NCI-H1694 (cell line): Measurements from ENCODE around the gene CCDC178.

Experiments used
- DNase-seq: peaks from one replicate; lab custom pipeline; 2025; lab: John Stamatoyannopoulos, UW

Gene CCDC178

DNA sequence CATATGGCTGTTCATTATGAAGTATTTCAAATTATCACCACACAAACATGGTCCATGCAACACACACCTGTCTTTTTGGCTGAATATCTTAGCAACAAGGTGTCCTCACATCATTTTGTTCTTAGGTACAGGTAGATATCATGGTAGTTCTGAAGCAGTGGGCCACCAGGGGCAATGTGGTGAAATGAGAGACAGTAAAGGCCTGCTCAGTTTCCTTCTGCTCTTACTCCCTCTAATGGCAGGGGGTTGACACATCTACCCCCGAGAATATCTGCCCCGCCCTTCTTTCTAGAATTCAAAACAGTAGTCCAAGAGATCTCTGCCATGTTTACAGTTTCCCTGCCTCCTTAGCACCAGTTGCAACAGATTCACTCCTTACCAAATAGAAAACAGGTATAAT, 520.7 kb downstream of the CCDC178 start:
- peak; percentile 51 for DNase-seq

DNA sequence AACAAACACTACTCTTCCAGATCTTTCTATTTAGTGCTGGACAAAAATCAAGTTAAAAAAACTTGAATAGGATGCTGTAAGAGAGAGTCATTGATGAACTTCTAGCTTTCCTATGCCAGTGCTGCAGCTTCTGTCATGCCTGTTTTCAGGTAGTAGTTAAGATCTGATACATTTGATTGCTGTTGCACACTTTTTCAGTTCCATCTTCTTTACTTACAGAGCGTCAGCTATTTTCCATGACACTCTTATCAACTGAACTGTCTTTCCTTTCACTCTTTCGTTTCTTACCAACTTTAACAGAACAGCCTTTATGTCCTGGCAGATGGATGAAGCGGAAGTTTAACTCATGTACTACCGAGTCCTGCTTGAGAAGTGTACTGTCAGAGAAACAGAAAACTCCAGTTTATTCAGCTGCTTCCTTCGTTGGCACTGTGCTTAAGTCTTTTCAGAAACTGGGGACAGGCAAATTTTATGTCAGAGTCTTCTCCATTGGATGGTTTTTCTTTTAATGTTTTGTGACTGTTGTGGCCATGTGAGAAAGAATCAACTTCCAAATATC, 521.8 kb downstream of the CCDC178 start:
- no peak for DNase-seq

DNA sequence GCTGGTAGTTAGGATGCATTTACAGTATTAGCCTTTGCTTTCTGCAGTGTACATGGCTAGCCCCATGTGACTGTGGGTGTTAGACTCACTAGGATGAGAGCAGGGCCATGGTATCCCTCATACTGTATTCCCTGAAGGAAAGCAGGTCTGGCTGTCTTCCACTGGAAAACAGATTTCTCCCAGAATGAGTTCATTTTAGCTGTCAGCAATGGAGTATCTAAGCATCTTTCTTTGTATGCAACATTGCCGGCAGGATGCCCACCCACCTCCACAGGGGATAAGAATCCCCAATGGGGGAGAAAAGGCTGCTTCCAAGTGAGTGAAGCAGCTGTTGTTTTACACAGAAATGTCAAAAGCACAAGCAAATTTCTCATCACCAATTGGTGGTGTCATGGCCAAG, 525.0 kb downstream of the CCDC178 start:
- no peak for DNase-seq

DNA sequence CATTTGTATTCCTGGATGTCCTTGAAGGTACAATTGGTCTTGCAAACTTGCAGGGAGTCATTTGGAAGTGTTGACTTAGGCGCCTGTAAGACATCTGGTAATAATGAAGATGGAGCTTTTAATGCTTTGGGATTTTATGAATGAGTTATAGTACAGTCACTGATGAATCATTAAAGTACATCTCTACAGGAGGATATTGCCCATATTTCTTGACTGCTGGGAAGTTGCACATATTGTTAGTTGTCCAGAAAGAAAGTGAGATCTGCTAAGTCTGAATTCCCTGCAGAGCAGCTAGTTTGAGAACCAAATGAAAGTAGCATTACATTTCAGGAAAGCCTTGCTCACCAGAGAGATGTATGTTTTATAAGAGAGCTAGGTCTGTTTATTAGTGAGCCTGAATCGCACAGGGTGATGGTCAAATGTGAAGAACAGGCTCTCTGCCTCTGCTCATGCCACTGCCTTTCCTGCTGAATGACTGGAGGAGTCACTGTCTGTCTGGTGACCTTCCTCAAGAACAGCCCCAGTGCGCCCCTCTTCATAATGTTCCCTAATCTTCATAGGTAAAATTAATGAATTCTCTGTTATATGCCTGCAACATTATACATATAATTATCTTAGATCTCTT, 528.7 kb downstream of the CCDC178 start:
- DNase-seq: no peak

DNA sequence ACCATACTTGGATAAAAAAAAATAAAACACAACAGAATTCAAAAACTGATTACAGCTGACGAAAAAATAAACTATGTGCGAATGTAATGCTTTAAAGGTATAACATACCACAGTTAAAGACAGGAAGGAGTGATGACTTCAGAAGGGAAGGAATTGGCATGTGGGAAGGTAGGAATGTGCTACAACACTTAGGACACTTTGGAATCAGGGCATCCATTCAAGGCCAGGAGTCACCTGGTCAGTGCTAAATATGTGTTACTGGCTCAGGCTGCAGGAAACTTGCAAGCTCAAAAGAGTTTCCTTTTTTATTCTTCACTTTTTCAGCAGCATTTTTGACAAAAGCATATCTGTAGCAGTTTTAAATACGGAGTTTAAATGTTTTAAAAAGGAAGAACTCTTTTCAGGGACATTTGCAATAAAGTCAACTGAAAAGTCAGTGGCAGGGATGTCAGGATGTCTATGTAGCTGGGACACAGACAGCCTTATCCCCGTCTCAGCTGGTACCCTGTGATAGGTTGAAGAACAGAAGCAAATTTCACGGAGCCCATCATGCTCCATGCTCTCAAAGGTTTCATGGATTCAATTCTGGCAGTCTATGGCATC, 529.7 kb downstream of the CCDC178 start:
- no peak for DNase-seq

DNA sequence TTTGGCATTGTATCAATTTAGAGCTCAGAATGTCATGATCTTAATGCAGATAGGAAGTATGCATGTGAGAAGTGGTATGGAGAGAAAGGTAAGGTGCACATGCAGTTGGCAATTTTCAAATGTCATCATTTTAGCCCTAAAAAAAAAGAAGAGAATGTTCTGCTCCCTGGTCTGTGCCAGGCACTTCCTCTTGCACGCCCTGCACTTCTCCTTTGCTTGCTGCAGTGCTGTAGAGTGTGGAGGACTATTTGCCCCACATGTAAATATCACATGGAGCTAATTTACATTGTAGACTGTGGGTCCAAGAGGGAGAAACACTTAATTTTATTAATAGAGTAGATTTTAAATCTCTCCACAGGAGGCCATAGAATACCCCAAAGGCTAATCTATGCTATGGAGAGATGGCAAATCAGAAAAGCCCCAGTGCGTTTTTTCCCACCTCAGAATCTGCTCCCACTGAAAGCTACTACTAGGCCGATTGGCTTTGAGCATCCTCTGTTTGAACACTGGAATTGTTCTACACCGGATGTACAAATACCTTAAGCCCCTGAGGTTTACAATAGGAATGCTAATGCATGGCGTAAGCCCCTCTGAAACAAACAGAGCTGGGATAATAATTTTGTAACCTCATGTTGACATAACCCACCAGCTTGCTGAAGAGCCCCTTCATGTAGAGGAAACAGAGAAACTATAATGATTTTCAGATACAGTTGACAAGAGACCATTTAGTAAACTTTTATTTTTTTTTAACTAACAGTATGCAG, 530.5 kb downstream of the CCDC178 start:
- DNase-seq: no peak

DNA sequence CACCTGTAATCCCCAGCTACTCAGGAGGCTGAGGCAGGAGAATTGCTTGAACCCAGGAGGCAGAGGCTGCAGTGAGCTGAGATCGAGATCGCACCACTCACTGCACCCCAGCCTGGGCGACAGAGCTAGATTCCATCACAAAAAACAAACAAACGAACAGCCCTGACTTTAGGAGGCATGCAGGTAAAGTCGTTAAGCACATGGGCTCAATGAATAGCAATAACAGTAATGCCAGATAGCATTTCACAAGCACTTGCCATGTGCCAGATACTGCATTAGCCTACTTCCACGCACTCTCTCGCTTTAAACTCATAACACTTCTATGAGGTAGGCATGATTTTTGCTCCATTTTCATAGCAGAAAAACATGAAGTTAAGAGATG, 532.1 kb downstream of the CCDC178 start:
- no peak for DNase-seq

DNA sequence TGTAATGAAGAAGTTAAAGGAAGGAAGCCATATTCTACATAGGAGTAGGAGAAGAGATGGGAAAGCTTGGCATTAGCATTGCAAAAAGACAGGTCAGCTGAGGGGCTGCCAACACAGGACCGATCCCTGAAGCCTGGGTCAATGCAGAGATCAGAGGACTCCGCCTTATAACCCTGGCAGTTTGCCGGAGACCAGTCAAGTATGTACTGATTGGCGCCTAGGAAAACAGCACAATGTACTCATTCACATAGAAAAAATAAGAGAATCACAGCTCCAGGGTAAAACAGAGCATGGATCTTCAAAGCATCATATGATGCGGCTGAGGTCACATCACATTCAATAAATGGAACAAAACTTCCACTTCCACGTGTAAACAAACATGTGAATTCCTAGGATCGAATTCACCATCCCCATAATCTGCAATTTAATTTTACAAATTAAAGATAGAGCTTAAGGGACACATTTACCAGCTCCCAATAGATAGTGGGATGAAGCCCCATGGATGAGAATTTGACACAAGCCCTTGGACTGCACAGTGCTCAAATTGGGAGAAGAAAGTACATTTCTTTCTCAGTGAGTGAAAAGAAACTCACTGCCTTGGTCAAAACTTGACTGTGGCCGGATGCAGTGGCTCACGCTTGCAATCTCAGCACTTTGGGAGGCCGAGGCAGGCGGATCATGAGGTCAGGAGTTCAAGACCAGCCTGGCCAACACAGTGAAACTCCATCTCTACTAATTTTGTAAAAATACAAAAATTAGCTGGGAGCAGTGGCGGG, 532.7 kb downstream of the CCDC178 start:
- no peak for DNase-seq

DNA sequence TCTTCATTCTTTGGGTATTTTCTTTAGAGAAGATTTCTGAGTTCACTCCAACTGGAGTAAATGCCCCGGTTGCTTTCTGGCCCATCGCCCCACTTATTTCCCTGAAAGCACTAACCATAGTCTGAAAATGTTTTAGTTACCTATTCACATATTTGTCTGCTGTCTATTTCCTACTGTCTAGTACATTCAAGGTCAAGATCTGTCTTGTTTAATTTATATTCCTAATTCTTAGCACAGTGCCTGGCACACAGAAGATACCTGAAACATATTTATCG, 533.3 kb downstream of the CCDC178 start:
- no peak for DNase-seq

DNA sequence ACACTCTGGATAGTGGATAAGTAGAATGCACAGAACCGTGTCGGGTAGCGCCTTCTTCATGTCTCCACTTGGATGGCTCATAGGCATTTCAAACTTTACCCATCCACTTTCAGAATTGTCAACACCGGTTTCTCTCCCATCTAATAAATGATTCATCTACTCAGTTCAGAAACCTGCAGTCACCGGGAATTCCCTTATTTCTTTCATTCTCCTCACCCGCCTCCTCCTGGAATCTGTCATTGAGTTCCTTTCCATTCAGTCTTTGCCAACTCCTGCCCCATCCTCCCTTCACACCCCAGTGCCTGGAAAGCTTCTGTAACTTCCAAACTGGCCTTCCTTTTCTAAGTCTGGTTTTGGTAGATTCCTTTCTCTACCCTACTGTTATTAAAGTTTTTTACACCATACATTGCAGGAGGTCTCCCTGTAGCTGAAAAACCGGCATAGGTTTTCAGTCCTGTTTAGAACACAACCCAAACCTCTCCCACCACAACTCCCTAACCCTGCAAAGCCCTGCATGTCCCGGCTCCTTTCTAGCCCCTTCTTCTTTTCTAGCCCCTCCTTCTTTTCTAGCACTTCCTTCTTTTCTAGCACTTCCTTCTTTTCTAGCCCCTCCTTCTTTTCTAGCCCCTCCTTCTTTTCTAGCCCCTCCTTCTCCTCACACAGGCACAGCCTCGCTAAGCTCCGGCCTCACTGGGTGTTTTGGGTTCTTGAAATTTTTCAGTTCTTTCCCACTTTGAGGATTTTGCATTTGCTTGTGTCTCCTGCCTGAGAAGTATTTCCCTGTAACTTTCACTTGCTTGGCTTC, 533.8 kb downstream of the CCDC178 start:
- no peak for DNase-seq

DNA sequence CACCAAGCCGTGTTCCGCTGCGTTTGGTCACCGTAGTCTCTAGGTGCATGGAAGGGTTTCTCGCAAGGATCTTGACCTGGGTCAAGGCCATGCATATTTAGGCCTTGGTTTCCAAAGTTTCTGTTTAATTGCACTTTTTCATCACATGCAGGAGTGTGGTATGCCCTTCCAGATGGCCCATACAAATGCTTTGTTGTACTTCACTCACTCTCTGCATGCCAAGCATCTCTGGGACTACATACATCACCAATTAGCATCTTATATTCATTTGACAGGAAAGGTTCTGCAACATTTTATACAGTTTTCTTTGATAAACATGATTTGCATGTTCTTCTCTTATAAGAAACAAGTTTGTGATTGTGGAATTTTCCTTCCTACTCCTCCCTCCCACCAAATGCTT, 534.9 kb downstream of the CCDC178 start:
- no peak for DNase-seq

DNA sequence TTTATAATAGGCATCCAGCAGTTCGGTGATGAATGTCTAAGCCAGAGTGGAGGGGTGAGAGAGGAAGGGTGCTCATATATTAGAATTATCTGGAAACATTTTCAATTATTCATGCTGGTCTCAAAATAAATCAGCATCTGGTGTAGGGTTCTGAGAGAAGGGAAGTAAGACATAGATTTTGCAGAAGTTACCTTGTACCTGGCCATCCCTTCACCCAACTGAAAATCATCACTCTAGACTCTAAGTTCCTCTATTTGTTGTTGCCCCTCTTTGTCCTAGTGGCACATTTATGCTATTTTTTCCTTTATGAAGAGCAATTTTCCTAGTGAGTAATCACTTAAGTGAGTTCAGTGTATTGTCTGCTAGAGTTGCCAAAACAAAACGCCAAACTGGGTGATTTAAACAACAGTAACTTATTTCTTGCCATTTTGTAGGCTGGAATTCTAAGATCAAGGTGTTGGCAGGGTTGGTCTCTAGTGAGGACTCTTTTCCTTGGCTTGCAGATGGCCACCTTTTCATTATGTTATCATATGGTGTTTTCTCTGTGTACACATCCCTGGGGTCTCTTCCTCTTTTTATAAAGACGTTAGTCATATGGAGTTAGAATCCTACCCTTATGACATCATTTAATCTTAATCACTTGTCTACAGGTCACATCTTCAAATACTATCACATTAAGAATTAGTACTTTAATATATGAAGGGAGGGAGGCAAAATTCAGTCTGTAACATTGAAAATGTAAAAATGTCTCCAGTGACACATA, 537.8 kb downstream of the CCDC178 start:
- DNase-seq: no peak

DNA sequence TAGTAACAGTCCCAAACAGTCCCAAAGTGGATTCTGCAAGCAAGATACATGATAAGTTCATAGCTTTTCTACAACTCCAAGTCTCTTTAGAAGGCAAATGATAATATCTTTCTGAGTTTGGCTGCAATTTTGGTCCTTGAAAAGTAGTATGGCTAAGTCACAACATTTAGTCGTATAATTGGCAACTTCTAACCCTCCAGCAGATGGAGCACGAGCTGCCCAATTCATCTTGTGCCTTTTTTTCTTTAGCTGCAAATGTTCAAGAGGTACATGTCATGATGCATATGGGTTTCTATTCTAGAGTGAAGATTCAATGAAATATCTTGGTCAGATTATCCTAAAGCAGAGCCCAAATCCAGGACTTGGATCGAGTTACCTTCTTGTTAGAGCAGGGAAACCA, 540.7 kb downstream of the CCDC178 start:
- DNase-seq: no peak

DNA sequence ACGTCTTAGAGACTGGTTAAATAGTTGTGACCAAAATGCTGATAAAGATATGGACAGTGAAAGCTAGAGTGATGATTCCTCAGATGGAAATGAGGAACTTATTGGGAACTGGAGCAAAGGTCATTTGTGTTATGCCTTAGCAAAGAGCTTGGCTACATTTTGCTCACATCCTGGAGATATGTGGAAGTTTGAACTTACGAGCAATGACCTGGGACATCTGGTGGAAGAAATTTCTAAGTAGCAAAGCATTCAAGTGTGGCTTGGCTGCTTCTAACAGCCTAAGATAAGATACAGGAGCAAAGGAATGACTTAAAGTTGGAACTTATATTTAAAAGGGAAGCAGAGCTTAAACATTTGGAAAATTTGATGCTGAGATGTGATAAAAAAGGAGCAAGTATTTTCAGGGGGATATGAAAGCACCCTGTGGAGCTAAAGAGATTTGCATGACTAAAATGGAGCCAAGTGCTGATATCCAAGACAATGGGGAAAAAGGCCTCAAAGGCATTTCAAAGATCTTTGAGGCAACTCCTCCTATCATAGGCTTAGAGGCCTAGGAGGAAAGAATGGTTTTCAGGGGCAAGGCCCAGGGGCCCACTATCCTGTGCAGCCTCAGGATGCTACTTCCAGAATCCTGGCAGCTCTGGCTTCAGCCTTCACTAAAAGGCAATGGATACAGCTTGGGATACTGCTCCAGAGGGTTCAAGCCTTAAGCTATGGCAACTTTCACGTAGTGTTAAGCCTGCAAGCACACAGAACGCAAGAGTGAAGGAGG, 543.6 kb downstream of the CCDC178 start:
- DNase-seq: no peak

DNA sequence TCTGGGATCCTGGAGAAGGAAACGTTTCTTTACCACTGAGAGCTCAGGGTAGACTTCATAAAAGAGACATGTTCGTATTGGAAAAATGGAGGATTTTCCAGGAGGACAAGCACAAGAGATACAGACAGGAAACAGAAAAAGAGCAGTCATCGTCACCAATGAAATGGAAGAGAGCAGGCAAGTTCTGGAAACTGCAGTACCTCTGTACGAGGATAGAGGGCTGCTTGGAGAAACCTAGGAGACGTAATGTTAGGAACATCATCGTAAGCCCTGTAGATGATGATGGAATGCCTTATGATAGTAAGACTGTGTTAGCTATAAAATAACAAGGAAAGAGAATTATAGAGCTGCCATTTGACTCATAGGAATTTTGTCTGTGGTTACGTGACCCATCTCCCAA, 546.6 kb downstream of the CCDC178 start:
- DNase-seq: no peak

DNA sequence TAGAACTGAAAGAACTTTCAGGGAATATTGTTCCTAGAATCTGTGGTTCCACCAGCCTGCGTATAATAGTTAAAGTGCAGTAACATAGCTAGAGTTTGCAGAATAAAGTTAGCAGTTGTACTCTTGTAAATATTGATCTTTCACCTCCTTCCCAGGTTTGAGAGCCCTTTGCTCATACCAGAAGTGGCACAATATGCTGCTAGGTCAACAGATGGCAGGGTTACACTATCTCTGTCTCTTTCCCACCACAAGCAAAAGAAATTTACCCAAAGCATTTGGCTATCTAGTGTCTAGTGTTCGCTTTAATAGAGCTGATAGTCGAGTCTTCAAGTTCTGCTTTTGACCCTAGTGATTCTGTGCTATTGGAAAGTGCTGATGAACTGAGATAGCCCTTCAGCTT, 548.7 kb downstream of the CCDC178 start:
- no peak for DNase-seq

DNA sequence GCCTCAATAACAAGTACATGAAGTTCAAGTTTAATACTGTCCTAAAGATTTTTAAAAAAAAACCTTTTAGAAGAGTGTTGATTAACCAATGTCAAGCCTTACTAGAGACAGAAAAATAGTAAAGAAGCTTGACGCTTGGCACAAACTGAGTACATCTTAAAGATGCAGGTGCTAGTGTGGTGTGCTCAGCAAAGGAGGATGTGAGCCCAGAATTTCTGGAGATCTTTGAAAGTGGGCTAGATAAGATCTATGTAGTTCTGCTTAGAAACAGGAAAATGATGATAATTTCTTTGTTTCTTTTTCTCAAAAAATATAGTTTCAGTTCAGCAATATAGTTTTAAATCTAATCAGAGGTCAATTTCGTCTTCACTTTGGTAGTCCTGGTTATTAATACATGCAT, 549.4 kb downstream of the CCDC178 start:
- no peak for DNase-seq

DNA sequence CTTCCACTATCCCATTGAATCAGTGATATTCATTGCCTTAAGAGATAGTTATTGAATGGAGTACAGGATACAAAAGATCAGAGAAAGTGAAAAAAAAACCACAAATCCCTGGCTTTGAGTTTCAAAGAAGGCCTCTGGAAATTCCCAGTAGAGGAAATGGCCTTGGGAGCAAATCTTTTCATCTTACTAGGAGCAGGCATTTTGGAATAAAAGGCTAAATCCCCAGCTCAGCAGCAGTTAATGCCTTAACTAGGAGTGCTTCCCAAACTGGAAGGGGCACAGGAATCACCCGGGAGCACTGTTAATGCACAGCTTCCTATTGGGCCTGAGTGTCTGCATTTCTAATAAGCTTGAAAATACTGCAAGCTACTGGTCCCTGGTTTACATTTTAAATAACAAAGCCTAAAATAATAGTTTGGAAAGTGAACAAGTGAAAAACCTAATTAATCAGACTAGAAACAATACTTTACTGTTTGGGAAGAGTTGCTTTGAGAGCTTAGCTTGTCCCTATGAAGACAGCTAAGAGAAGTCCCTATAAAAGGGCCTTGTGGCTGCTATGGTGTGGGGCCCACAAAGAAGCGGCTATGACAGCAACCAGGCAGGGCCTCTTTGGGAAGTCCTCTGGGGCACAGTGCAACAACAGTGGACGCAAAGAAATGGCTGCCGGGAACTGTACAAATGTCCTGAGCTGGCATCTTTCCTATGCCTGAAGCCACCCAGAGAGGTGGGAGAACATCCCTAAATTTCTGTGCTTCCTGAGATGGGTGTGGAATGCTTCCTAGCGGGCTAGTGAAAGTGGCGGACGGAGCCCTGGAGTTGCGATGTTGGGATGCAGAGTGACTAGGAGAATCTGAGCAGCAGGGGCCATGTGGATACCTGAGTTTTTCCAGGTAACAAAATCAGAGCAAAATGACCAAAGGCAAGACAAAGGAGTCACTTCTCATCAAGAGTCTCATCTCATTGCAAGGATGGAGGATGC, 550.6 kb downstream of the CCDC178 start:
- no peak for DNase-seq

DNA sequence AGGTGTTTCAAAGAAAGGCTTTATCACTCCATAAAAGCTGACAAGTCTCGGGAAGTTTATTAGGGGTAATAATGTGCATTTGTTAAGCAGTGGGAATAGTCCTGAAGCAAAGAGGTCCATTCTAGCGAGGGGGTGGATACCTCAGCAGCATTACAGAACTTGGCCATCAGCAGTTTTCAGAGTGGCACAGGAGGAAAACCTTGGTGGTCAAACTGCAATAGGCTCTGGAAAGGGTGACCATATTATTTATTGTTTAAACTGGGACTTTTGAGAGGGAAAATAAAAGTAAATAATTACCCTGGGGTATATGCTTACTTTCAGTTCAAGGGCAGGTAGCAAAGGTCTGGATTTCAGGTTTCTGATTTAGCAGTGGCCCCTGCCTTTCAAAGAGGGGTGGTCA, 552.2 kb downstream of the CCDC178 start:
- no peak for DNase-seq
